Motor neuron (in vitro differentiated cells): ENCODE data around the gene ERC2. TPM values are rescaled to one million over a fixed set of nuclear protein-coding genes. Genes with fewer than 3 reads are reported as not detected.

Experiments
- ATAC-seq, 8 experiments: fragments of 200-7000 bp; cut with Tn5 transposase; replicated peaks in 6 of 8; 2 replicates each; pipeline ENCODE4 v1.8.0; 2021; ENCODE audit warnings: mild to moderate bottlenecking in 8 of 8, moderate library complexity in 8 of 8
- H3K27ac ChIP-seq, 2 donors: fragments of 250-450 bp; sonication (Bioruptor Pico); 2 replicates each; pipeline ENCODE4 v1.9.0; 2021; ENCODE audit warnings: antibody characterized with exemption in 2 of 2, mild to moderate bottlenecking in 2 of 2, moderate library complexity in 1 of 2
- H3K4me1 ChIP-seq, 2 donors: fragments of 250-450 bp; sonication (Bioruptor Pico); replicated peaks in 1 of 2; 2 replicates each; pipeline ENCODE4 v1.6.1; 2021; ENCODE audit warnings: antibody characterized with exemption in 2 of 2, mild to moderate bottlenecking in 2 of 2, moderate library complexity in 1 of 2
- H3K4me3 ChIP-seq, 5 donors: fragments of 250-450 bp; sonication (Bioruptor Pico); 2 replicates each; pipeline ENCODE4 v1.9.0; 2021; ENCODE audit warnings: antibody characterized with exemption in 5 of 5, mild to moderate bottlenecking in 5 of 5, moderate library complexity in 4 of 5
- WGBS, 10 experiments: fragments of 450-650 bp; shearing (Covaris generic); methylation state at CpG; one replicate each; pipeline ENCODE4 v1.0.0; 2022; 5-methylcytosine and 5-hydroxymethylcytosine counted together
- in situ Hi-C, 9 experiments: fragments of 400-800 bp; cut with MboI; loops; one replicate each; pipeline ENCODE4 v1.15.0; 2021; ENCODE audit warnings: low sequenced_read_pairs in 9 of 9, low pct_unique_long_range_greater_than_20kb in 2 of 9; ENCODE audit not compliant: unreplicated experiment in 9 of 9
- total RNA-seq, 8 experiments: library from RNA; unstranded; fragments of 300-600 nt; gene quantifications; 2 replicates each; pipeline versions ENCODE4 v1.2.3 to v1.2.4, GENCODE V29; 2022

Gene ERC2
- total RNA-seq, 8 experiments from 2014 or later = 1.0 to 28.0 (median 18.2) TPM

DNA sequence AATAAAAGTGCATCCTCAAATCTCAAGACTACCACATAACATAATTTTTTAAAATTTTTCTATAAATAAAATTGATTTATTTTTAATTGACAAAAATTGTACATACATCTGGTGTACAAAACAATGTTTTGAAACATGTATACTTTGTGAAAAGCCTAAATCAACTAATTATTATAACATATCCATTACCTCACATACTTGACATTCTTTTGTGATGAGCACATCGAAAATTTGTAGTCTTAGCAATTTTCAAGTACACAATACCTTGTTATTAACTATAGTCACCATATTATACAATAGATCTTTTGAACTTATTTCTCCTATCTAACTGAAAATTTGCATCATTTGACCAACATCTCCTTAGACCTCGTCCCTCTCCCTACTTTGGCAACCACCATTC is 973.3 kb downstream of the ERC2 start:
- in situ Hi-C loops = loop anchor here in 6 of 9 experiments (25.0 kb wide), 5 partner anchors 217 to 767 kb away; no protein-coding TSS in a partner anchor
- peaks cover 0 to under 1% of the 10 kb centered on the region in 2 donors for H3K4me1 ChIP-seq
- WGBS, 10 experiments = 0 to 100% (median 91%) methylated on average over 1 to 2 of the region's 2 CpGs; no CpG with 5 or more reads in 2 of the 10 experiments
- no peak for ATAC-seq
- H3K27ac ChIP-seq = no peak overlapping the region
- H3K4me3 ChIP-seq = no peak overlapping the region

DNA sequence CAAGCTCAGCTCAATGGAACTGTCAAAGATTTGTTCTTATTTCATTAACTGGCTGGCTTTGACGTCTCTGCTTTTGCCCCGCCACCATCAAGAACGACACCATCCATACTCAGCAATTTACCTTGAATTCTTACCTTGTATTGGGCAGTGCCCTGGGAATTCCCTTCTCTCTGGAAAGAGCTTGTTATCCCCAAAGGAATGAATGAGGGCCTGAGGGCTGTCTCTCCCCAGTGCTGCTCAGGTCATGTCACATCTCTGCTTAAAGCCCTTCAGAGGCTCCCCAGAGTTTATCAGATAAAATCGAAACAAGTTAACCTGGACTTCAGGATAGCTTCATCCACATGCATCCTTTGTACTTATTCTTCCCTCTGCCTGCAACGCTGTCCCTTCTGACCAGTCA is 975.3 kb downstream of the ERC2 start:
- H3K4me3 ChIP-seq = no peak overlapping the region
- no peak overlapping the region for H3K27ac ChIP-seq
- WGBS, 10 experiments = 79 to 100% (median 89%) methylated on average over 1 to 5 of the region's 5 CpGs; no CpG with 5 or more reads in 3 of the 10 experiments
- in situ Hi-C loops = loop anchor here in 6 of 9 experiments (25.0 kb wide), 5 partner anchors 219 to 769 kb away; no protein-coding TSS in a partner anchor
- H3K4me1 ChIP-seq = peaks cover 0 to 15% of the 10 kb centered on the region in 2 donors
- no peak for ATAC-seq

DNA sequence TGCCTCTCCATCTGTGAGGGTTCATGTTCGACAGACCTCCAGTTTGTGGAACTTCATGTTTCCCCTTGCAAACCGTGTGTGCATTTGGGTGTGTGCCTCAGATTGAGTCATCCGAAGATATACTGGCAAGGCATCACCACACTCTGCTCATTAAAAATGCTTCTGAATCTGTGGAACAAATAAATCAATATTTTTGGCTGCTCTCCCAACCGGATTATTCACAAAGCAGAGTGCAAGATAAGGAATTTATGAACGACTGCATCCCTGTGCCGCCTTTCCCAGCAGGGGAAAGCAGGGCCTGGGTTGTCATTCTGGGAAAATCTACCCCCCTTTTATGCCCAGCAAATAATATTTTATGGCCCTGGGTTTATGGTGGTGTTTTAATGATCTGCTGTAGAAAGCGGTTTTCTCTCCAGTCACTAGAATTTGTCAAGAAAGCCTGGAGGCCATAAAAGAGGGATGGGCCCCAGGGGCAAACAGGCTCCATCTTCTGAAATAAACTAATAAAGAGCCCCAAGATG is 976.9 kb downstream of the ERC2 start:
- ATAC-seq = peak in 3 of 8 experiments; percentile 27 to 40 (median 32)
- no peak overlapping the region for H3K27ac ChIP-seq
- H3K4me1 ChIP-seq = peaks cover 2 to 15% of the 10 kb centered on the region in 2 donors
- H3K4me3 ChIP-seq = no peak overlapping the region
- 0 to 96% (median 67%) methylated on average over 1 to 5 of the region's 7 CpGs; no CpG with 5 or more reads in 1 of the 10 experiments for WGBS, 10 experiments
- in situ Hi-C loops = loop anchor here in 6 of 9 experiments (25.0 kb wide), 5 partner anchors 221 to 771 kb away; no protein-coding TSS in a partner anchor

DNA sequence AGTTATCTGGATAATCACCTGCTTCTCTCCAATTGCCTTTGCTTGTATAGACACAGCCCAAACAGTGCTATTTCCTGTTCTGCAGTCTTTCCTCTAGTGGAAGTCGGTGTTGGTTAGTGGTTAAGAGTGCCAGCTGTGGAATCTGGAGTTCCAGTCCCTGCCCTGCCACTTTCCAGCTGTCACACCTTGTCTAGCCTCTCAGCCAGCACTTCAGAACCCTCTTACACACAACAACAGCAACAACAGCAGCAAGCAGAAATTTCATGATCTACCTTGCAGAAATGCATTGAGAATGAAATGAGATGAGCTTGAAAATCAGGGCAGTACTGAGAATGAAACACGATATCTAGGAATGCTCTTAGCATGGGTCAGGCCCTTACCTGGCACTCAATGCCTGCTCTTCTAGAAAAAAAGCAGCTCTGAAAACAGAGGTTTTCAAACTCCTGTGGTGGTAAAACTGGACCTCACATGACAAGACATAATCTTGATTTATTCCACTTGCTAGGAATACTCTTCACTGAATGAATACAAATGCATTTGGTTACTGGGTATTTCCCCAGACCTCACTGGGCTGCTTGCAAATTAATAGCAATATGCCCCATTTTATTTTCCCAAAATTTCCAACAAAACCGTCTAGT is 977.9 kb downstream of the ERC2 start:
- WGBS, 10 experiments = 20 to 82% (median 57%) methylated on average over 2 to 3 of the region's 3 CpGs; no CpG with 5 or more reads in 2 of the 10 experiments
- ATAC-seq = no peak
- no peak overlapping the region for H3K27ac ChIP-seq
- H3K4me3 ChIP-seq = no peak overlapping the region
- in situ Hi-C loops = loop anchor here in 6 of 9 experiments (25.0 kb wide), 5 partner anchors 222 to 772 kb away; no protein-coding TSS in a partner anchor
- H3K4me1 ChIP-seq = peaks cover 2 to 15% of the 10 kb centered on the region in 2 donors

DNA sequence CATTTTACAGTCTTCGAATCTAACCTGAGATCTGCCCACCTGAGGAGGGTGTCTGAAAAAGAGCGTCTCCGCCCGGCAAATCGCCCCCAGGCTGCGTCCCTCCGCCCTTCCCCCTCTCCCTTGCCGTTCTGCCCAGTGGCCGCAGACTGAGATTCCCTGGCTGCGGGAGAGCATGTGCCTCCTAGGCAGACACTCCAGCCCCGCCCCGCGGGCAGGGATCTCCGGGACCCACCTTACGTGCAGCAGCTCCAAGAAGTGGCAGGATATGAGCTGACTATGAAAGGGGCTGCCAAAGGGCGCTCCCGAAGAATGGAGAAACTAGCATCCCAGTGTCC is 978.5 kb downstream of the ERC2 start:
- Histone ChIP-seq H3K27ac (no peak overlapping the region), H3K4me1 (peaks cover 2 to 15% of the 10 kb centered on the region in 2 donors), H3K4me3 (peak overlapping the region in 1 of 5 donors; percentile 6)
- in situ Hi-C loops = loop anchor here in 6 of 9 experiments (25.0 kb wide), 5 partner anchors 223 to 773 kb away; no protein-coding TSS in a partner anchor
- ATAC-seq = peak in 2 of 8 experiments; percentile 21 to 25
- WGBS, 10 experiments = 13 to 40% (median 32%) methylated on average over 1 to 5 of the region's 17 CpGs; no CpG with 5 or more reads in 7 of the 10 experiments

DNA sequence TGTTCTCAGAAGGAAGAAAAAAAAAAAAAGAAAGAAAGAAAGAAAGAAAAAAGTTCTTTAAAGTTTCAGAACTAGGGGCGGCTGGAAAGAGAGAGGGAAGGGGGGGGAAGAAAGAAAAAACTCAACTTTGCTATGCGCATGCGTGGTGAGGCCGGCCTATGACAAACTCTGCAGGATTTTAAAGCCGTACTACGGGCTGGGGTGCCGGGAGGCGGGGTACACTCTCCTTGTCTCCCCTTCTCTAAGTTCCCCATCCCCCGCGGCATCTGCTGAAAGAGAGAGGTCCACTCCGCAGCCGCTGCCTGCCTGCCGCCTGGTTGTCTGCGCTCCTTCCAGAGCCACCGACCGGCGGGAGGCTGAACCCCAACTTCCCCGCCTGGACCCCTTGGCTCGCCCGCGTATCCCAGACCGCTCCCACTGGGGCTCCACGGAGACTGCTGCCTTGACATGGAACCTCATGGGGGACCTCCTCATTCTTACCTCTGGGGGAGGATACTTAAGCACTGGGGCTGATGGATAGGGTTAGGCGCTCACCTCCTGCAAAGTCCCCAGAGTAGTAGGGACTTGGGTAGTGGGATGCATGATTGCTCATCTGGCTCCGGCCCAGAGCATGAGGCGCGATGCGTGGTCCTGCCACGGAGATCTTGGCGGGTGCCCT is 979.7 kb downstream of the ERC2 start:
- WGBS, 10 experiments = 0 to 3% (median 0%) methylated on average over 1 to 7 of the region's 30 CpGs; no CpG with 5 or more reads in 6 of the 10 experiments
- peak; percentile 5 to 33 (median 24) for ATAC-seq
- in situ Hi-C loops = loop anchor here in 6 of 9 experiments (25.0 kb wide), 5 partner anchors 224 to 774 kb away; no protein-coding TSS in a partner anchor
- no peak overlapping the region for H3K27ac ChIP-seq
- peaks cover 2 to 16% of the 10 kb centered on the region in 2 donors for H3K4me1 ChIP-seq
- peak overlapping the region; percentile 45 to 81 (median 48) for H3K4me3 ChIP-seq

DNA sequence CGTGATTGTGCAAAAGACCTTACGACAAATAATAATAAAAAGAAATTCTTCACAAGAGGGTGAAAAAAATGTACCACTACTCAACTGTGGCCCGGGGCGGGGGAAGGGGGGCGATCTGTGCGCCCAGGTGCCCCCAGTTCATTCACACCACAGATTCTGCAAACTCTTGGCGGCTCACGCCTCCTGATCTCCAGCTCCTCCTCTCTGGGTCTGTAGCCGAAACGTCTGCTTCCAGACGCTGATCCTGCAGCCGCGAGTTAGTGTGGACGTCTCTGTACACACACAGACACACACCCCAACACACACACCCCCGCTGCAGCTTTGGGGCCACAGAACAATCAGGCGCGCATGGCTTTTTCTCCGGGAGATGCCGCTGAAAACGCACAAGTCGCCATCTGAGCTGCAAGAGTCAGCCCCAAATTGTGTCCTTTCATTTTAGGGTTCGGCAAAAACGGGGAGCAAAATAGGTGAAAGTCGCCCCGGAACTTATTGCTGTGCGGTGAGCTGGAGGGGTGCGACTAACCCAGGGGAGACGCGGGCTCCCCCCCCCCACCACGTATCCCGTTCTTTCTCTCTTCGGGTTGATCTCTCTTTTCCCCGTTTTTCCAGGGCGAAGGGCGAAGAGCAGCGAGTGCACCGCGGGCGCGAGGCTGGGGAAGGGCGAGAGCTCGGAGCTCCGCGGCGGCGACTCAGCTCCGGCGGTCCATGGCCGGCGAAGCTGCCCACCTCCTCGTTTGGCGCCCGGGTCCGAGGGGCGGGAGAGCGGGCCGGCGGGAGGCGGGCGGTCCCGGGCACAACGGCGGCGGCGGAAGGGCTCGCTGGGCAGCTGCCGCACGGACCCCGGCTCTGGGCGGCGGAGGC is 980.7 kb downstream of the ERC2 start:
- ATAC-seq = peak; percentile 4 to 26 (median 10)
- in situ Hi-C loops = loop anchor here in 6 of 9 experiments (25.0 kb wide), 5 partner anchors 225 to 775 kb away; no protein-coding TSS in a partner anchor
- Histone ChIP-seq H3K4me3 (peak overlapping the region; percentile 45 to 81 (median 48)), H3K27ac (no peak overlapping the region), H3K4me1 (peaks cover 2 to 23% of the 10 kb centered on the region in 2 donors)
- 0 to 1% (median 0%) methylated on average over 2 to 22 of the region's 71 CpGs; no CpG with 5 or more reads in 4 of the 10 experiments for WGBS, 10 experiments

DNA sequence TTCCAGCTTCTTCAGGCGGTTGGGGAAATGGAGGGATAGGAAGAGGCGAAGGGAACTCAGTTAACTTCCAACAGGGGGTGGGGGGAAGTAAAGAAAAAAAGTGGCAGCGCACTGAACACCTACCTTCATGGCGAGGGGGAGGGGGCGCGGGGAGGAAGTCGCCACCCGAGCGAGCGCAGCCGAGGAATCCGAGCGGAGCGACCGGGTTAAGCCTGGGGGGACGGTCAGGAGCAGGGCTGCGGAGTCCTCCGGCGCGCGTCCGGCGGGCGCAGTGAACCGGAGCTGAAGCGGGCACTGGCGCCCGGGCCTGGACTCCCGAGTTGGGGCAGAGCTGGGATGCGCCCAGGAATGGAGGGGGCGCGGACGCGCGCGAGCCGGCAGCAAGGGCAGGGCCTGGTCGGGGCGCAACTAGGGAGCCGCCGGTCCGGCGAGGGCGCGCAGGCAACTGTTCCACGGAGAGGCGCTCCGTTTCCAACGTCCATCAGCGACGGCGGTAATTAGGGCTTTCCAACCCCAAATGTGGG is 981.3 kb downstream of the ERC2 start, which contains the start of gene WNT5A:
Gene WNT5A (minus strand): TSS at position 450 of the 524 bp plus-strand sequence. CDS start 321 bp downstream, at position 129.
- H3K4me1 ChIP-seq = peaks cover 3 to 24% of the 10 kb centered on the region in 2 donors
- H3K27ac ChIP-seq = peak within 1 kb of the TSS in 1 of 2 donors; percentile 6
- ATAC-seq = peak; percentile 4 to 27 (median 10)
- in situ Hi-C loops = loop anchor here in 6 of 9 experiments (25.0 kb wide), 5 partner anchors 225 to 775 kb away; no protein-coding TSS in a partner anchor
- peak within 1 kb of the TSS; percentile 45 to 81 (median 48) for H3K4me3 ChIP-seq
- WGBS, 10 experiments = 0% methylated on average over 1 to 4 of the region's 52 CpGs; no CpG with 5 or more reads in 8 of the 10 experiments

DNA sequence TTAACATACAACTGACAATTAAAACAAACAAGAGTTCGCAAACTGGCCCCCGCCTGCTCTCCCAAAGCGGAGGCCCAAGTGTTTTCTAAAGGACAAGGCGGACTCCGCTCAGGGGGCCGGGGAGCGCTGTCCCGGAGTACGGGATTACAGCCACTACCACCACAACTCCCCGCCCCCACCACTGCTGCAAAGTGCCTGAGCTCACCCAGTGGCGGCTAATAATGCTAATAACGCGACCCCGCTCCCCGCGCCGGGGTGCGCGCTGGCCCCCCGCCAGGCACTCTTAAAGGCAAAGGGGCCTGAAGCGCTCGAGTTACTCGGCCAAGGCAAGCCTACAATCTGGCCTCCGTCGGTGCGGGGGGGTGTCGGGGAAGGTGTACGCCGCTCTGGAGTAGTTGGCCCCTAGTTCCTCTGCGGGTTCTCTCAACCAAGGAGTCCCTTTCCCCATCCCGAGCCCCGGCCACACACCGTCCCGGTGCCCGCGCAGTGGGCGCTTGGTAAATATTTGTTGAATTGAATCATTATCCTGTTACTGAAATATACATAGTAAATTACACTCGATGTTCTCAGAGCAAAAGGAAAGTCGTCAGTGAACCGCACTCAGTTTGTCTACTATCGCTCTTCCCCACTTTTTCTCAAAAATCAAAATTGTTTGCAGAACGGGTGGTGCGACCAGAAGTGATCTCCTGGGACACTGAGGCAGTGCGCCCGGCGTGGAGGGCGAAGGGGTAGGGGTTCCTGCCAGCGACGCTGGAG is 982.0 kb downstream of the ERC2 start:
- Histone ChIP-seq H3K4me3 (peak overlapping the region; percentile 45 to 81 (median 48)), H3K4me1 (peaks cover 9 to 24% of the 10 kb centered on the region in 2 donors), H3K27ac (peak overlapping the region in 1 of 2 donors; percentile 6)
- in situ Hi-C loops = loop anchor here in 6 of 9 experiments (25.0 kb wide), 5 partner anchors 226 to 776 kb away; no protein-coding TSS in a partner anchor
- WGBS, 10 experiments = 0 to 51% (median 7%) methylated on average over 1 to 25 of the region's 49 CpGs
- peak in 4 of 8 experiments; percentile 4 to 8 (median 6) for ATAC-seq

DNA sequence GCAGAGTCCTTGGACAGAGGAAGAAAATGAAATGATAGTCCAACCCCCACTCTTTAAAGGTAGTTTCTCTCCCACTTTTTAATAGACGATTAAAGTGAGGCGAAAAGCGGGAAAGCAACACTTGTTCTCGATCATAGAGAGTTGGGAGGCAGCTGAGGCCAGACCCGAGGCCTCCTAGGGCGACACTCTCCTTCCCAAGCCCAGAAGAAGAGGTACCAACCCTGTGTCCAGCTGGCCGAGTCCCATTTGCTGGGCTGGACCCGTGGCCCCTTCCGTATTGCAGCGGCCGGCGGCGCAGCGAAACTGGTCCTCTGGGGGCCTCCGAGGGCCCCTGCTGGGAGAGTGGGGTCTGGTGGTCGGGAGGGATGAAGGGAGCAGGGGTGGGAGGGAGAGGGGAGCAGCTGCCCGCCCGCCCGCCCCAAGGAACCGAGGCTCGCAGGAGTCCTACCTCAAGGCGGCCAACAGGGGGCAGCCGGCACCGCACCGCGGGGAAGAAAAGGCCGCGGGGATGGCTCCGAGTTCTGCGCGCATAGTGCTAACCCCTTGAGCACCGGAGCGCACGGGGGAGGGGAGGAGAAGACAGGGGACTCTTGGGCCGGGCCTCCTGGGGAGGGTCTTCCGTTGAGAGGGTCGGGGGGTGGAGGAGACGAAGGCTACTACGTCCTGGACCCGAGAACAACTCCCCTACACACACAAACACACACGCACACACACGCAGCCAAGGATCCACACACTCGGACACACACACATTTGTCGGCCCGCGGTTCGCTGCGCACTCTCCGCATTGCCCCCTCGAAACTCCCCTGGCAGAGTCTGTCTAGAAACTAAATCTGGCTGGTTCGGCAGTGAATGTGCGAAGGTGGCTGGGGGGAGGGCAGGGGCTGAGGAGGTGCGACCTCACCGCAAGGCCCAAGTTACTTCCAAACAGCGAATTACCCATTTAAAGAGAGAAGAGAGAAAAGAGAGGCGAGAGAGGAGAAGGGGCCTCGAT is 983.2 kb downstream of the ERC2 start:
- peak overlapping the region; percentile 45 to 81 (median 48) for H3K4me3 ChIP-seq
- peak; percentile 13 to 71 (median 62) for ATAC-seq
- in situ Hi-C loops = loop anchor here in 6 of 9 experiments (25.0 kb wide), 5 partner anchors 227 to 777 kb away; no protein-coding TSS in a partner anchor
- H3K27ac ChIP-seq = peak overlapping the region in 1 of 2 donors; percentile 4
- WGBS, 10 experiments = 0 to 60% (median 13%) methylated on average over 1 to 7 of the region's 57 CpGs; no CpG with 5 or more reads in 2 of the 10 experiments
- H3K4me1 ChIP-seq = peaks cover 9 to 24% of the 10 kb centered on the region in 2 donors
